Muscle layer of colon (tissue), 2 donors: ENCODE measurements around the gene TMIGD1.

ENCODE experiments used
- H3K27ac ChIP-seq: one replicate; pipeline ENCODE4 v1.7.0; 2013; ENCODE audit warnings: low read depth, mild to moderate bottlenecking, low read length, moderate library complexity
- H3K27me3 ChIP-seq, 2 donors: one replicate each; pipeline ENCODE4 v1.7.0; 2013; ENCODE audit warnings: low read length in 2 of 2, mild to moderate bottlenecking in 2 of 2; ENCODE audit not compliant: insufficient read depth in 2 of 2, control insufficient read depth in 1 of 2
- H3K36me3 ChIP-seq: one replicate; pipeline ENCODE4 v1.7.0; 2013; ENCODE audit warnings: mild to moderate bottlenecking, low read length; ENCODE audit not compliant: insufficient read depth
- H3K4me1 ChIP-seq: one replicate; pipeline ENCODE4 v1.7.0; 2013; ENCODE audit warnings: mild to moderate bottlenecking, low read length; ENCODE audit not compliant: insufficient read depth
- H3K4me3 ChIP-seq, 2 donors: one replicate each; pipeline ENCODE4 v1.7.0; 2013; ENCODE audit warnings: low read length in 2 of 2, low read depth in 1 of 2, mild to moderate bottlenecking in 1 of 2, moderate library complexity in 1 of 2
- H3K9ac ChIP-seq: one replicate; pipeline ENCODE4 v1.7.0; 2013; ENCODE audit warnings: low read length
- H3K9me3 ChIP-seq: one replicate; pipeline ENCODE4 v1.7.0; 2013; ENCODE audit warnings: mild to moderate bottlenecking, low read length
- donor health status: abdominal sarcoma.
- donor health status: Adenocarcinoma of cecum.

The TMIGD1 gene

GRCh38 chr17:30333503-30334360, at the start of gene TMIGD1:
Gene TMIGD1 (minus strand): TSS chr17:30334057. CDS start chr17:30332133, 1,924 bp downstream.
- H3K27me3 ChIP-seq = no peaks in the 10 kb centered on the region
- H3K4me3 ChIP-seq = no peak within 1 kb of the TSS
- no peaks in the 10 kb centered on the region for H3K9me3 ChIP-seq
- no peaks in the 10 kb centered on the region for H3K36me3 ChIP-seq
- no peak within 1 kb of the TSS for H3K9ac ChIP-seq
- H3K27ac ChIP-seq = no peak within 1 kb of the TSS
- H3K4me1 ChIP-seq = no peaks in the 10 kb centered on the region

- no peak overlapping the region for H3K9ac ChIP-seq
- no peak overlapping the region for H3K4me3 ChIP-seq
- no peaks in the 10 kb centered on the region for H3K27me3 ChIP-seq
- no peaks in the 10 kb centered on the region for H3K9me3 ChIP-seq
- peaks cover 19% of the 10 kb centered on the region for H3K4me1 ChIP-seq
- H3K36me3 ChIP-seq = peaks cover 8% of the 10 kb centered on the region
- H3K27ac ChIP-seq = no peak overlapping the region
These were observed 48.5 kb upstream of the TMIGD1 start for GRCh38 chr17:30382345-30382744.

- Histone ChIP-seq H3K36me3 (peaks cover 3% of the 10 kb centered on the region), H3K27ac (no peak overlapping the region), H3K9me3 (no peaks in the 10 kb centered on the region), H3K4me1 (peaks cover 19% of the 10 kb centered on the region), H3K27me3 (no peaks in the 10 kb centered on the region), H3K9ac (peak overlapping the region; percentile 35), H3K4me3 (peak overlapping the region in 1 of 2 donors; percentile 75)
These were observed 47.4 kb upstream of the TMIGD1 start for GRCh38 chr17:30381340-30381659.

- Histone ChIP-seq H3K4me1 (peaks cover 19% of the 10 kb centered on the region), H3K27me3 (no peaks in the 10 kb centered on the region), H3K27ac (no peak overlapping the region), H3K4me3 (peak overlapping the region in 1 of 2 donors; percentile 75), H3K9ac (peak overlapping the region; percentile 44), H3K9me3 (no peaks in the 10 kb centered on the region), H3K36me3 (no peaks in the 10 kb centered on the region)
These were observed 46.9 kb upstream of the TMIGD1 start for GRCh38 chr17:30380643-30381339.

- H3K9me3 ChIP-seq = no peaks in the 10 kb centered on the region
- H3K27me3 ChIP-seq = no peaks in the 10 kb centered on the region
- no peaks in the 10 kb centered on the region for H3K36me3 ChIP-seq
- no peak overlapping the region for H3K27ac ChIP-seq
- H3K9ac ChIP-seq = peak overlapping the region; percentile 44
- peaks cover 19% of the 10 kb centered on the region for H3K4me1 ChIP-seq
- peak overlapping the region; percentile 75 to 85 for H3K4me3 ChIP-seq
These were observed 46.1 kb upstream of the TMIGD1 start for GRCh38 chr17:30379903-30380381.

GRCh38 chr17:30379303-30379902, 45.5 kb upstream of the TMIGD1 start:
- H3K36me3 ChIP-seq = no peaks in the 10 kb centered on the region
- H3K27me3 ChIP-seq = no peaks in the 10 kb centered on the region
- H3K4me1 ChIP-seq = peaks cover 19% of the 10 kb centered on the region
- H3K9ac ChIP-seq = peak overlapping the region; percentile 44
- H3K4me3 ChIP-seq = peak overlapping the region; percentile 75 to 85
- H3K27ac ChIP-seq = peak overlapping the region; percentile 94
- no peaks in the 10 kb centered on the region for H3K9me3 ChIP-seq

GRCh38 chr17:30378825-30379302, 45.0 kb upstream of the TMIGD1 start, which contains the start of gene CPD:
Gene CPD (plus strand): TSS chr17:30378927. CDS start chr17:30378981, 54 bp downstream.
- Histone ChIP-seq H3K4me3 (peak within 1 kb of the TSS; percentile 75 to 85), H3K36me3 (no peaks in the 10 kb centered on the region), H3K9ac (peak within 1 kb of the TSS; percentile 52), H3K4me1 (peaks cover 19% of the 10 kb centered on the region), H3K9me3 (no peaks in the 10 kb centered on the region), H3K27ac (peak within 1 kb of the TSS; percentile 94), H3K27me3 (no peaks in the 10 kb centered on the region)

GRCh38 chr17:30378241-30378824, 44.5 kb upstream of the TMIGD1 start:
- H3K36me3 ChIP-seq = no peaks in the 10 kb centered on the region
- no peaks in the 10 kb centered on the region for H3K9me3 ChIP-seq
- no peaks in the 10 kb centered on the region for H3K27me3 ChIP-seq
- H3K4me1 ChIP-seq = peaks cover 19% of the 10 kb centered on the region
- peak overlapping the region; percentile 75 to 85 for H3K4me3 ChIP-seq
- peak overlapping the region; percentile 52 for H3K9ac ChIP-seq
- H3K27ac ChIP-seq = peak overlapping the region; percentile 94

GRCh38 chr17:30377574-30378240, 43.9 kb upstream of the TMIGD1 start:
- H3K4me1 ChIP-seq = peaks cover 19% of the 10 kb centered on the region
- peak overlapping the region; percentile 75 to 85 for H3K4me3 ChIP-seq
- no peak overlapping the region for H3K9ac ChIP-seq
- no peaks in the 10 kb centered on the region for H3K27me3 ChIP-seq
- H3K36me3 ChIP-seq = no peaks in the 10 kb centered on the region
- H3K27ac ChIP-seq = peak overlapping the region; percentile 94
- H3K9me3 ChIP-seq = no peaks in the 10 kb centered on the region

GRCh38 chr17:30376621-30377452, 43.0 kb upstream of the TMIGD1 start:
- Histone ChIP-seq H3K36me3 (no peaks in the 10 kb centered on the region), H3K4me1 (peaks cover 19% of the 10 kb centered on the region), H3K9ac (no peak overlapping the region), H3K4me3 (no peak overlapping the region), H3K9me3 (no peaks in the 10 kb centered on the region), H3K27me3 (no peaks in the 10 kb centered on the region), H3K27ac (no peak overlapping the region)
